ENCODE measurements around the gene VMO1.

The VMO1 gene

GRCh38 chr17:4800462-4801196 is 14.5 kb upstream of the VMO1 start:
- no peak for DNase-seq (ENCODE audit: low spot score)

GRCh38 chr17:4796552-4796920 is 10.4 kb upstream of the VMO1 start:
- DNase-seq (ENCODE audit: low spot score) = no peak

- no peak for DNase-seq (ENCODE audit: low spot score)
Measured at GRCh38 chr17:4795168-4795567, 9.0 kb upstream of the VMO1 start.

- DNase-seq (ENCODE audit: low spot score) = no peak
Measured at GRCh38 chr17:4790705-4791088, 4.5 kb upstream of the VMO1 start.

- peak; percentile 85 for DNase-seq (ENCODE audit: low spot score)
Measured at GRCh38 chr17:4789951-4790704, 4.0 kb upstream of the VMO1 start.

GRCh38 chr17:4789701-4789950 is 3.5 kb upstream of the VMO1 start:
- DNase-seq (ENCODE audit: low spot score) = no peak

GRCh38 chr17:4788807-4789700 is 2.9 kb upstream of the VMO1 start, which contains the start of gene GLTPD2:
GLTPD2 (plus strand) TSS chr17:4788964; CDS start chr17:4789012, 48 bp downstream.
- DNase-seq (ENCODE audit: low spot score) = no peak

- DNase-seq (ENCODE audit: low spot score) = no peak
Measured at GRCh38 chr17:4788159-4788806, 2.1 kb upstream of the VMO1 start.

GRCh38 chr17:4786516-4786915 is 352 bp upstream of the VMO1 start:
- DNase-seq (ENCODE audit: low spot score) = peak; percentile 26

GRCh38 chr17:4785311-4786105 is 656 bp downstream of the VMO1 start:
- no peak for DNase-seq (ENCODE audit: low spot score)

GRCh38 chr17:4782652-4783051 is 3.5 kb downstream of the VMO1 start:
- DNase-seq (ENCODE audit: low spot score) = no peak

- no peak for DNase-seq (ENCODE audit: low spot score)
Measured at GRCh38 chr17:4780325-4780955, 5.7 kb downstream of the VMO1 start.

GRCh38 chr17:4777969-4778760 is 8.0 kb downstream of the VMO1 start:
- DNase-seq (ENCODE audit: low spot score) = no peak

- no peak for DNase-seq (ENCODE audit: low spot score)
Measured at GRCh38 chr17:4772235-4772613, 13.9 kb downstream of the VMO1 start.

GRCh38 chr17:4771519-4772234 is 14.5 kb downstream of the VMO1 start, which contains the start of gene TM4SF5:
TM4SF5 (plus strand) TSS chr17:4771886; CDS start chr17:4771923, 37 bp downstream.
- DNase-seq (ENCODE audit: low spot score) = no peak

- DNase-seq (ENCODE audit: low spot score) = no peak
Measured at GRCh38 chr17:4769628-4770027, 16.5 kb downstream of the VMO1 start.

GRCh38 chr17:4768298-4768697 is 17.9 kb downstream of the VMO1 start:
- DNase-seq (ENCODE audit: low spot score) = no peak

GRCh38 chr17:4766723-4767122 is 19.4 kb downstream of the VMO1 start:
- no peak for DNase-seq (ENCODE audit: low spot score)

GRCh38 chr17:4766201-4766600 is 20.0 kb downstream of the VMO1 start:
- DNase-seq (ENCODE audit: low spot score) = no peak
